Activated gamma-delta T cell treated with anti-CD3 and anti-CD28 coated beads, Interleukin-2, amount 50 U/mL, for 16 hours (primary cell): ENCODE results near the gene ERRFI1.
"Not testable (repeated sequence)": the region's sequence is repeated elsewhere in the genome, so short reads cannot be mapped to it uniquely, and the experiment has no call there.

Source experiments
- DNase-seq: peaks from one replicate; pipeline ENCODE4 v3.0.0-alpha.2; 2020; ENCODE audit warnings: low read depth

Gene ERRFI1

DNA sequence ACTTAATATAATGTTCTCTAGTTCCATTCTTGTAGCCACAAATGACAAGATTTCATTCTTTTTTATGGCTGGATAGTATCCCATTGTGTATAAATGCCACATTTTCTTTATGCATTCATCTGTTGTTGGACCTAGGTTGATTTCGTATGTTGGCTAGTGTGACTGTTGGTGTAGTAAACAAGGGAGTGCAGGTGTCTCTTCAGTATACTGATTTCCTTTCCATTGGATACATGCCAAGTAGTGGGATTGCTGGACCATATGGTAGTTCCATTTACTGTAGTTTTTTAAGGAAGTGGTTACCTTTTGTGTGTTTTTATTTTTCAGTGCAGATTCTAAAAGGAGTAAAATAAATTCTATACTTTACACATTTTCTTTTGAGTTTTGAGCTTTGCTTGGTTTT, 58.9 kb downstream of the ERRFI1 start:
- no peak for DNase-seq

DNA sequence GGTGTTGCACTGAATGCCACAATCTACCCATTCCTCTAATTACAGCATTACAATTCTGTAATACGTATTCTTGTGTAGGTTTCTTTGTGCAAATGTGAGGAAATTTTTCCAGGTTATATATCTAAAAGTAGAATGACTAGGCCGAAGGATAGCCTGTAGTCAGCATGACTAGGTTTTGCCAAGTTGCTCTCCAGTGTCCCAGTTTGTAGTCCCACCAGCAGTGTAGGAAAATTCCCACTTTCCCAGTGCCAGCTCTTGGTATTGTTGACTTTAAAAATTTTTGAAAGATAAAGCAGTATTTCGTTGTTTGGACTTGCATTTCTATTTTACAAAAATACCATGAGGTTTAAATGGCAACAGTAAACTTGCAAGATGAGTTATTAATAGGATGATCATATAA, 61.6 kb downstream of the ERRFI1 start:
- no peak for DNase-seq

DNA sequence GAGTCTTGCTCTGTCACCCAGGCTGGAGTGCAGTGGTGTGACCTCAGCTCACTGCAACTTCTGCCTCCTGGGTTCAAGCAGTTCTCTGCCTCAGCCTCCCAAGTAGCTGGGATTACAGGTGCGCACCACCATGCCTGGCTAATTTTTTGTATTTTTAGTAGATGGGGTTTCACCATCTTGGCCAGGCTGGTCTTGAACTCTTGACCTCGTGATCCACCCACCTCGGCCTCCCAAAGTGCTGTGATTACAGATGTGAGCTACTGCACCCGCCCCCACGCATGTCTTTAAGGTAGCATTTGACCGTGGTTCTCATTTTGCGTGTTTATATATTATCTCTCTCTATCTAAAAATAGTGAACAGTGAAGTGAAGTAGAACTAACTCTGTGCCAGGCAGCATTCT, 62.3 kb downstream of the ERRFI1 start:
- not testable (repeated sequence) for DNase-seq

DNA sequence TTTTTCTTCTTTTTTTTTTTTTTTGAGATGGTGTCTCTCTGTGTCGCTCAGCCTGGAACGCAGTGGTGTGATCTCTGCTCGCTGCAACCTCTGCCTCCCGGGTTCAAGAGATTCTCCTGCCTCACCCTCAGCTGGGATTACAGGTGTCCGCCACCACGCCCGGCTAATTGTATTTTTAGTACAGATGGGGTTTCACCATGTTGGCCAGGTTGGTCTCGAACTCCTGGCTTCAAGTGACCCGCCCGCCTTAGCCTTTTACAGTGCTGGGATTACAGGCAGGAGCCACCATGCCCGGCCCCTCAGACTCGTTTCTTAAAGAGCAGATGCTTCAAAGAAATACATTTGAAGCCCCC, 62.8 kb downstream of the ERRFI1 start:
- not testable (repeated sequence) for DNase-seq

DNA sequence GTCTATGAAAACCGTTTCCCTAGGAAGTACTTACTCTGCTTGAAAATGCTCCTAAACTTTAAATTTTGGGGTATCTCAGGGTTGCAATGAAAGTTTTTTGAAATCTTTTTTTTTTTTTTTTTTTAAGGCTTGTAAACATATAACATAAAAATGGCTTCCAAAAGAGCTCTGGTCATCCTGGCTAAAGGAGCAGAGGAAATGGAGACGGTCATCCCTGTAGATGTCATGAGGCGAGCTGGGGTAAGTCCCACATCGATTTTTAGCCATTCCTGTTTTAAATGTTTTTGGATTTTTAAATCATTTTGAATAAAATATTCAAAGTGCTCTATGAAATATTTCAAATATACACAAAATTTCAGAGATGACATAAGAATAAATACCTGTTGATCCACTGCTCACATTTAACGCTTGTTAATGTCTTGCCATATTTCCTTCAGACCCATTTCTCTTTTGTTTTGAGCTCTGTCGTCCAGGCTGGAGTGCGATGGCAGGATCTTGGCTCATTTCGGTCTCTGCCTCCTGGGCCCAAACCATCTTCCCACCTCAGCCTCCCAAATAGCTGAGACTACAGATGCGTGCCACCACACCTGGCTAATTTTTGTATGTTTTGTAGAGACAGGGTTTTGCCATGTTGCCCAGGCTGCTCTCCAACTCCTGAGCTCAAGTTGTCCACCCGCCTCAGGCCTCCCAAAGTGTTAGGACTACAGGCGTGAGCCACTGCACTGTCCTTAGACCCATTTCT, 63.3 kb downstream of the ERRFI1 start:
- DNase-seq, result no peak

DNA sequence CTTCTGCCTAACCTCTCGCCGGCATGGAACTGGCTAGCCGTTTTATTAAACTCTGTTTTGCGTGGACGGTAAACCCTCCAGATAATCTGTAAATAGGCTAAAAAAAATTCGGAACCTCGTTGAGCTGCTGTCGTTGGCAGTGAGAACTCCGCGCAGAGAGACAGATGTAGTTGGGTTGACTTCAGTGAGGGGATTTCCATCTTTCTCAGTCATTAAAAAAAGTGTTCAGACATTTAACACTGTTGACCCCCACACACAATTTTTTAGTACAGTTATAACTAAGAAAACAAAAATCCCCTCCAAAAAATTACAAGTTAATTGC, 64.1 kb downstream of the ERRFI1 start:
- DNase-seq, result peak; percentile 18
